GM23248 (cell line): ENCODE measurements around the gene PTK7.

ENCODE experiments used
- EZH2 ChIP-seq: fragments of 200-600 bp; sonication (generic); IDR thresholded peaks from 2 replicates; pipeline ENCODE4 v1.6.1; 2018; ENCODE audit warnings: antibody characterized with exemption, mild to moderate bottlenecking; ENCODE audit not compliant: insufficient read depth, poor library complexity, severe bottlenecking
- EZH2phosphoT487 ChIP-seq: fragments of 200-600 bp; sonication (generic); IDR thresholded peaks from 2 replicates; pipeline ENCODE4 v1.6.1; 2018; ENCODE audit warnings: antibody characterized with exemption, moderate library complexity, mild to moderate bottlenecking, low read depth; ENCODE audit not compliant: insufficient read depth

DNA sequence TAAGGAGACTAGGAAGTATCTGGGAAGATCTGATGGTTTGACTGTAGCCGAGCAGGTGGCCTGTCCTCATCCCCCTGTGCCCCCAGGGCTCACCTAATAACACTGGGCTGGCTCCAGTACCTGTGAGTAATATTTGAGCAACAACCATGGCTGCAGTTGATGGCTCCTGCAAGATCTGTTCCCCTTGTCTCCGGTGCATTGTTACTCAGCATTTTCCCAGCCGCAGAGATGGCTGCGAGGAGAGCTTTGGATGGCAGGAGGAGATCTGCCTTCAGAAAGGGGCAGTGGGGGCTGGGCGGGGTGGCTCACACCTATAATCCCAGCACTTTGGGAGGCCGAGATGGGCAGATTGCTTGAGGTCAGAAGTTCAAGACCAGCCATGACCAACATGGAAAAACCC, 39.3 kb downstream of the PTK7 start:
- TF ChIP-seq EZH2 (no peak), EZH2phosphoT487 (no peak)
